Fibroblast of skin of right biceps (primary cell): ENCODE results near the gene ALG12.

ENCODE experiments used
- DNase-seq: peaks from one replicate; pipeline ENCODE4 v3.0.0-alpha.2; 2013

Gene ALG12

GRCh38 chr22:49910229-49911155 is 7.7 kb downstream of the ALG12 start:
- DNase-seq: no peak

DNA sequence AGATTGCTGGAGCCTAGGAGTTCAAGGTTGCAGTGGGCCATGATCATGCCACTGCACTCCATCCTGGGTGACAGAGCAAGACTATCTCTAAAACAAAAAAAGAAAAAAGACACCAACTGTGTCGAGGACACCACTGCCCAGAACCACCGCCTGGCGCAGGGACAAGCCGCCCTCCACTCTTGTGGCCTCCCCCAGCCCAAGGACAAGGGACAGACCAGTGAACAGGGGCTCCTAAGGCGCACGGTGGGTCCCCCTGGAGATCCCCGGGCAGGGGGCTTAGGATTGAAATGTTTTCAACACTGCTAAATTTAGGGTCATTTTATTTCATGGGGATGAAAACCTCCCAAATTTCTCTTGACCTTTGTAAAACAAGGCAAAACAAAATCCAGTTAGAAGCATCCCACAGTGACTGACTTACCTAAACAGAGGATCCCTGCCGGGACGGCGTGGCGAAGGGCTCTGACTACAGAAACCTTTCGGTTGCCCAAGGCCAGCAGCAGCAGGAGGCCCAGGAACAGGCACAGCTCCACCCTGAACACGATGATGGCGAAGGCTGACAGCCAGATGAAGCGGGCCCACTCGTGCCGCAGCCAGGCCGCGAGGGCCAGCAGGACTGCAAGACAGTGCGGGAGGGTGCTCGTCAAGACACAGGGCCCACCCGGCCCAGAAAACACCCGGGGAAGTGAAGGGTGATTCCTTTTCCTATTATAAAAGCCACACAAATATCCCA is 8.6 kb downstream of the ALG12 start:
- DNase-seq: no peak

DNA sequence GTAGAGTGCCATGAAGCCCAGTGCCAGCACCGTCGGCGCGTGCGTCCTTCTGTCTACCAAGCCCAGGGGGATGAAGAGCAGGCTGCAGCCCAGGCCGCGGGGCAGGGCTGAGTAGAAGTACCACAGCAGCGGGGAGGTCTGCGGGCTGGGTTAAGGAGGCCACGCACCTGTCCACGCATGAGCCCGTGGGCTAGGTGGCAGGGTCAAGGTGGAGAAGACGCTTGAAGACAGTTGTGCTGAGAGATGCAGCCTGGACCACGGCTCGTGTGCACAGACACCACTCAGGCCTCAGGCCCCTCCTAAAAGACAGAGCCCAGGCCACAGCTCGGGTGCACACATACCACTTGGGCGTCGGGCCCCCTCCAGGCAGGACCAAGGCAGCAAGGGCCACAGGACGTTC is 10.4 kb downstream of the ALG12 start:
- no peak for DNase-seq

DNA sequence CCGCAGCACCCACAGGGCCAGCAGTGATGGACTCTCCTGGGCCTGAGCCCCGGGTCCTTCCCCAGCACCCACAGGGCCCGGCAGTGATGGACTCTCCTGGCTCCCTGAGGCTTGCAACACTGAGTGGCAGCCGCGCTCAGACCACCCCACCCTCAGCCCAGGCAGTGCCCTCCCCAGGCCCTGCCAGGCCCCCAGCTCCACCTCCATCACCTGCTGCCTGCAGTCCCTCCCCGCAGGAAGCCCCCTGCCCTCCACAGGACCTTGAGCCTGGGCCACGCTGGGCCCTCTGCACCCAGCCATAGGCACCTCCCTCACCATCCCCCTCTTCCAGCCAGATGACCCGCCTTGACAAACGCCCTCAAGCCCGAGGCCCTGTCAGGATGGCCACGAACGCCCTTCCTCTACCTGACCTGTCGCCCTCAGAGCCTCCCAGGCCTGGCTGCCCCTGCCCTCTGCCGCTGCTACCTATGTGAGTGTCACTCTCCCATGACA is 11.4 kb downstream of the ALG12 start:
- DNase-seq: no peak

DNA sequence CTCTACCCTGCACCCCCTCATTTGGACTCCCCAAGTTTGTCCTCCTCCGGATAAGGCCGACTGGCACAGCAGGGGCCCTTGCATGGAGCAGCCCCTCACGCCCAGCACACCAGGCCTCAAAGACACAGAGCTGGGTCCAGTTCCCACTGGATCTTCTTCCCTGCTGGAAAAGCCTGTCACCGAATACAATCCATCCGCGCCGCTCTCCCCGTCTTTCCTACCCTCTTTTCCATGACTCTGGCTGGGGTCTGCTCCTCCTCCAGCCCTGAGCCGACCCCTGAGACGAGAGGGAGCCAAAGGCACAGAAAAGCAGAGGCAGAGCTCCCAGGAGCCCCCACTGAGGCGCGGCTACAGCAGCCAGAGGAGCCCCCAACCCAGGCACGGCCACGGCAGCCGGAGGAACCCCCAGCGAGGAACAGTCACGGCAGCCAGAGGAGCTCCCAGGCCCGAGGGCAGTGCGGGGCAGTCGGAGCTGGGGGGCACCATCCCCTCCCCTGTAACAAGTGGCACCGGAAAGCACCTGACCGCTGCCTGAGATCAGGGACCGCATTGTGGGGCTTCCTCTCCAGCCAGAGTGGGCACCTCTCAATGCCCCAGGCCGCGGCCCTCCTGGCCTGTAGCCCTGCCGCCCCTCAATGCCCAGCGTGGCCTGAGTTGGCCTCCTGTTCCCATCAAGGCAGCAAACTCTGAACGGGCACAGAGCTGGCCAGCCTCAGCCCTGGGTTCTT is 12.0 kb downstream of the ALG12 start:
- no peak for DNase-seq

DNA sequence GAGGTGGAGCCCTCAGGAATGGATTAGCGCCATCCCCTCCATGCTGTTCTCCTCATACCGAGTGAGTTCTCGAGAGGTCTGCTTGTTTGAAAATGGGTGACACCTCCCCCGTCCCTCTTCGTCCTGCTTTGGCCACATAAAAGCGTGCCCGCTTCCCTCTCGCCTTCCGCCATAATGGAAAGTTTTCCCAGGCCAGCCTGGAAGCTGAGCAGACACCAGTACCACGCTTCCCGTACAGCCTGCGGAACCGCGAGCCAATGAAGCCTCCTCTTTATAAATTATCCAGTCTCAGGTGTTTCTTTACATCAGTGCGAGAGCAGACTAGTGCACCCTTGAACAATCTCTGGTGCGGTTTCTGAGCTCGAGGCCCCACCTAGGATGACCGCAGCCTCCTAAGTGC is 12.8 kb downstream of the ALG12 start:
- DNase-seq: no peak

- no peak for DNase-seq
Observed at GRCh38 chr22:49904040-49904369, 14.2 kb downstream of the ALG12 start.

GRCh38 chr22:49903322-49904039 is 14.8 kb downstream of the ALG12 start:
- no peak for DNase-seq

- DNase-seq: no peak
Observed at GRCh38 chr22:49901457-49901856, 16.8 kb downstream of the ALG12 start.

GRCh38 chr22:49900441-49901230 is 17.6 kb downstream of the ALG12 start:
- DNase-seq: peak; percentile 15

- DNase-seq: no peak
Observed at GRCh38 chr22:49899530-49899929, 18.7 kb downstream of the ALG12 start.

- DNase-seq: no peak
Observed at GRCh38 chr22:49897015-49897684, 21.1 kb downstream of the ALG12 start.

GRCh38 chr22:49896201-49896600 is 22.0 kb downstream of the ALG12 start:
- no peak for DNase-seq

DNA sequence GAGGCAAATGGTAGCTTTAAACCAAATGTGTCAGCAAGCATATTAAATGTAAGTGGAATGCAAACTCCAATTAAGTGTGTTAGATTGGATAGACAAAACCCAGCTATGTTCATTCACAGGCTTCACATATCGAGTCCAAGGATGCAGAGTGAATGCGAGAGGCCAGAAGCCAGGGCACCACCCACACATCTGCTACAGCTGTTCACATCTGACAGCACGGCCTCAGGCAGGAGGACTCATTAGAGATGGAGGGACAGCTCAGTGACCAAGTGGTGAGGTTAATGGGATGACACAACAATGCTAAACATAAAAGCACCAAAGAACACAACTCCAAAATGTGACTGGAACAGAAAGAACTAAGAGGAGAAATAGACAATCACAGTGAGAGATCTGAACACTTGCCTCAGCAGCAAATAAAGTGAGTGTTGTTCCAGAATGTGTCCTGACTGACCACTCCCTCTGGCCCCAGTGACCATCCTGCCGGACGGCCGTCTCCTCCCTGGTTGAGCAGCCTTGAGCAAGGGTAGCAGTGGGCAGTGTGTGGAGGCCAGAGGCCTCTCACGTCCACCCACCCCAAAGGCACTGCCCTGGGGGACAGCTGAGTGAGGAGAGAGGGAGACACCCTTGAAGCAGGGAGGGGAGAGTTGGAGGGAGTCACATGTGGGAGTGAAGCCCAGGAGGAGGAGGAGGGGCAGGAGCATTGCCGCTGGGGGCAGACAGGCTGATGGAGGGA is 23.8 kb downstream of the ALG12 start:
- no peak for DNase-seq

GRCh38 chr22:49893025-49893424 is 25.2 kb downstream of the ALG12 start:
- DNase-seq: no peak

DNA sequence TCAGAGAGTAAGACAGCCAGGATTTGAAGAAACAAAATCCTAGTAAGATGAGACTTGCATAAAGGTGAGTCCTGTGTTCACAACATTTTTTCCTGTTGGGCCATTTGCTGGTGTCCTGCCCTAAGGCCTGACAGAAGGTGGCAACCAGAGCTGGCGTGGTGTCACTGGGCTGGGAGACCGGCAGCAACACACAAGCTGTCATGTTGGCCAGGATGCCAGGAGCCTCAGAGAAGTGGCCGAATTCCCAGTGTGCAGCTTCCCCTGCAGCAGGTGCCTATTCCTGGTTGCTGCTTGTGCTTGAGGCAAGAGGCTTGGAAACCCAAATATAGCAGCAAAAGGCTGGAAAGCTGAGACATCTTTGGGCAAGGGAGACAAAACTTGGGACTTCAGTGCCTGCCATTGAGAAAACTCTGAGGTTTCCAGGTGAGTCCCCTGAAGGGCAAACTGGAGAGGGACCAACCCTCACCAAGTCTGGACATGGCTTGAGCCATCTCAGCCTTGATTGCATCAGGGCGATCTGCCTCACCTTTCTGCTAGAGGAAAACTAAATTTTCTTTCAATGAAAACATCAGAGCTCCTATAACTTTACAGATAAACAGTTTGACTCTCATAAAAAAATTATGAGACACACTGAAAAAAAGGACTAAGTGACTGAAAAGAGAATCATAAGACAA is 25.9 kb downstream of the ALG12 start:
- no peak for DNase-seq

DNA sequence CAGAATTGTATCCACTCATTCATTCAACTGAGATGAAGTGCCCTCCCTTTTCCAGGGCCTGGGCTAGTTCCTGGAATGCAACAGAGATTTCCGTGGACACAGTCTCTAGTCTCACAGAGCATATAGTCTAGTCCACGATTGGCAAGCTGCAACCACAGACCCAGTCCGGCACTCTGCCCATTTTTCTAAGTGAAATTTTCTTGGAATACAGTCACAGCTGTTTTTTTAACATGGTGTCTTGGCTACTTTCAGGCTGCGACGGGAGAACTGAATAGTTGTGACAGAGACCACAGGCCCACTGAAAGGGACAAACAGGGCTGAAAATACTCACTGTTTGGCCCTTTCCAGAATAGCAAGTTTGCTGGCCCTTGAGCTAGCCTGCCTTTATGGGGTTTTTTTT is 29.2 kb downstream of the ALG12 start:
- no peak for DNase-seq

GRCh38 chr22:49887702-49888101 is 30.5 kb downstream of the ALG12 start:
- DNase-seq: no peak

- no peak for DNase-seq
Observed at GRCh38 chr22:49887064-49887451, 31.2 kb downstream of the ALG12 start.
